ENCODE data around the gene SMARCA2.

The SMARCA2 gene

GRCh38 chr9:2047144-2047671 is 32.1 kb downstream of the SMARCA2 start:
- Histone ChIP-seq H3K9me2 (replicated peaks; ENCODE audit: insufficient read depth, low read length) (no peaks in the 10 kb centered on the region), H3K27ac (ENCODE audit: low read depth, low read length) (no peak overlapping the region), H3K36me3 (ENCODE audit: low read length) (no peaks in the 10 kb centered on the region), H3K4me3 (ENCODE audit: insufficient read depth, low read length, poor library complexity, severe bottlenecking) (no peak overlapping the region), H3K9me3 (ENCODE audit: insufficient read depth, low read length) (no peaks in the 10 kb centered on the region), H3K79me2 (ENCODE audit: insufficient read depth, low read length) (no peaks in the 10 kb centered on the region), H3F3A (ENCODE audit: insufficient read depth) (no peaks in the 10 kb centered on the region), H2AFZ (ENCODE audit: low read depth, low read length, severe bottlenecking) (no peak overlapping the region), H4K20me1 (ENCODE audit: low read depth, low read length) (peaks cover 12% of the 10 kb centered on the region; the same call in 1 of the 2 replicates), H3K27me3 (ENCODE audit: low read length) (no peaks in the 10 kb centered on the region), H3K9ac (ENCODE audit: low read length) (no peak overlapping the region), H3K4me2 (ENCODE audit: low read depth, low read length, poor library complexity, severe bottlenecking) (no peak overlapping the region)
- no peak for TF ChIP-seq CTCF (IDR thresholded peaks at IDR 0.05; ENCODE audit: insufficient read depth, low read length, poor library complexity, severe bottlenecking)
- no peak for TF ChIP-seq EZH2phosphoT487 (conservative IDR thresholded peaks at IDR 0.05; ENCODE audit: low read length)

GRCh38 chr9:2047916-2048315 is 32.8 kb downstream of the SMARCA2 start:
- TF ChIP-seq CTCF (IDR thresholded peaks at IDR 0.05; ENCODE audit: insufficient read depth, low read length, poor library complexity, severe bottlenecking): no peak
- TF ChIP-seq EZH2phosphoT487 (conservative IDR thresholded peaks at IDR 0.05; ENCODE audit: low read length): no peak
- Histone ChIP-seq H3K9ac (ENCODE audit: low read length) (no peak overlapping the region), H3K36me3 (ENCODE audit: low read length) (no peaks in the 10 kb centered on the region), H3K79me2 (ENCODE audit: insufficient read depth, low read length) (no peaks in the 10 kb centered on the region), H3K9me2 (replicated peaks; ENCODE audit: insufficient read depth, low read length) (no peaks in the 10 kb centered on the region), H3F3A (ENCODE audit: insufficient read depth) (no peaks in the 10 kb centered on the region), H2AFZ (ENCODE audit: low read depth, low read length, severe bottlenecking) (no peak overlapping the region), H3K4me3 (ENCODE audit: insufficient read depth, low read length, poor library complexity, severe bottlenecking) (no peak overlapping the region), H3K27me3 (ENCODE audit: low read length) (no peaks in the 10 kb centered on the region), H4K20me1 (ENCODE audit: low read depth, low read length) (peaks cover 12% of the 10 kb centered on the region; the same call in 1 of the 2 replicates), H3K4me2 (ENCODE audit: low read depth, low read length, poor library complexity, severe bottlenecking) (no peak overlapping the region), H3K9me3 (ENCODE audit: insufficient read depth, low read length) (no peaks in the 10 kb centered on the region), H3K27ac (ENCODE audit: low read depth, low read length) (no peak overlapping the region)

- Histone ChIP-seq H3K9me2 (replicated peaks; ENCODE audit: insufficient read depth, low read length) (no peaks in the 10 kb centered on the region), H3F3A (ENCODE audit: insufficient read depth) (peaks cover 10% of the 10 kb centered on the region; the same call in 1 of the 2 replicates), H3K9ac (ENCODE audit: low read length) (no peak overlapping the region), H3K36me3 (ENCODE audit: low read length) (no peaks in the 10 kb centered on the region), H4K20me1 (ENCODE audit: low read depth, low read length) (peaks cover 12% of the 10 kb centered on the region; the same call in 1 of the 2 replicates), H3K27me3 (ENCODE audit: low read length) (no peaks in the 10 kb centered on the region), H3K4me3 (ENCODE audit: insufficient read depth, low read length, poor library complexity, severe bottlenecking) (no peak overlapping the region), H3K9me3 (ENCODE audit: insufficient read depth, low read length) (no peaks in the 10 kb centered on the region), H3K27ac (ENCODE audit: low read depth, low read length) (no peak overlapping the region), H2AFZ (ENCODE audit: low read depth, low read length, severe bottlenecking) (no peak overlapping the region), H3K4me2 (ENCODE audit: low read depth, low read length, poor library complexity, severe bottlenecking) (no peak overlapping the region), H3K79me2 (ENCODE audit: insufficient read depth, low read length) (no peaks in the 10 kb centered on the region)
- no peak for TF ChIP-seq CTCF (IDR thresholded peaks at IDR 0.05; ENCODE audit: insufficient read depth, low read length, poor library complexity, severe bottlenecking)
- TF ChIP-seq EZH2phosphoT487 (conservative IDR thresholded peaks at IDR 0.05; ENCODE audit: low read length): no peak
These were observed 35.1 kb downstream of the SMARCA2 start for GRCh38 chr9:2050236-2050635.

Measured in SU-DHL-6 (cell line).